Small intestine (tissue), 7 donors: ENCODE data around the gene FGD5. TPM values are rescaled to one million over a fixed set of nuclear protein-coding genes. Genes with fewer than 3 reads are reported as not detected.

ENCODE experiments used
- DNase-seq, 2 donors: peaks; one replicate each; pipeline versions ENCODE4 v3.0.0 to v3.0.0-alpha.2; 2013
- FAIRE-seq: peaks from 2 replicates; lab custom pipeline; 2012; peaks lifted over from hg19 to GRCh38; lab: Jason Lieb, UNC
- H3K27ac ChIP-seq, 3 donors: one replicate each; pipeline ENCODE4 v1.5.1; 2013; ENCODE audit warnings: low read length in 2 of 3, mild to moderate bottlenecking in 2 of 3, control low read depth in 1 of 3, inconsistent platforms in 1 of 3, low read depth in 1 of 3, moderate library complexity in 1 of 3
- H3K27me3 ChIP-seq, 3 donors: one replicate each; pipeline ENCODE4 v1.6.1; 2013; ENCODE audit warnings: low read length in 3 of 3, inconsistent platforms in 1 of 3; ENCODE audit not compliant: control insufficient read depth in 3 of 3, insufficient read depth in 3 of 3
- H3K36me3 ChIP-seq, 3 donors: one replicate each; pipeline ENCODE4 v1.6.1; 2013; ENCODE audit warnings: low read length in 3 of 3, inconsistent platforms in 1 of 3, low read depth in 1 of 3, mild to moderate bottlenecking in 1 of 3, moderate library complexity in 1 of 3; ENCODE audit not compliant: control insufficient read depth in 3 of 3, insufficient read depth in 2 of 3
- H3K4me1 ChIP-seq, 3 donors: one replicate each; pipeline ENCODE4 v1.6.1; 2013; ENCODE audit warnings: low read length in 2 of 3, inconsistent platforms in 1 of 3, low read depth in 1 of 3, mild to moderate bottlenecking in 1 of 3, moderate library complexity in 1 of 3; ENCODE audit not compliant: control insufficient read depth in 3 of 3, insufficient read depth in 2 of 3
- H3K4me3 ChIP-seq, 3 donors: one replicate each; pipeline ENCODE4 v1.5.1; 2013; ENCODE audit warnings: low read length in 3 of 3, control low read depth in 1 of 3, inconsistent platforms in 1 of 3, low read depth in 1 of 3, mild to moderate bottlenecking in 1 of 3, moderate library complexity in 1 of 3
- H3K9me3 ChIP-seq, 2 donors: one replicate each; pipeline ENCODE4 v1.6.1; 2013; ENCODE audit warnings: low read depth in 1 of 2, low read length in 1 of 2; ENCODE audit not compliant: control insufficient read depth in 2 of 2, insufficient read depth in 1 of 2
- whole genome bisulfite sequencing, 3 donors: extraction: QIAGEN DNeasy Blood & Tissue Kit; methylation state at CpG; one replicate each; pipeline ENCODE4 v1.1.7; 2013; 5-methylcytosine and 5-hydroxymethylcytosine counted together
- polyA plus RNA-seq, 4 donors: library from polyadenylated mRNA; stranded (reverse) in 3 of 4; unstranded in 1 of 4; fragments of 200-250 nt in 3 of 4; fragments of 120-200 nt in 1 of 4; gene quantifications; one replicate each; pipeline versions ENCODE4 v1.2.1 to v1.2.3, GENCODE V29; 2013
- donor health status: healthy with polysubstance abuse.
- donor health status: control.
- donor health status: control.
- donor health status: Bipolar disorder and iron deficiency.
- donor health status: healthy.

The FGD5 gene
- polyA plus RNA-seq, 4 donors, result 3.1 to 16.1 (median 5.5) TPM

DNA sequence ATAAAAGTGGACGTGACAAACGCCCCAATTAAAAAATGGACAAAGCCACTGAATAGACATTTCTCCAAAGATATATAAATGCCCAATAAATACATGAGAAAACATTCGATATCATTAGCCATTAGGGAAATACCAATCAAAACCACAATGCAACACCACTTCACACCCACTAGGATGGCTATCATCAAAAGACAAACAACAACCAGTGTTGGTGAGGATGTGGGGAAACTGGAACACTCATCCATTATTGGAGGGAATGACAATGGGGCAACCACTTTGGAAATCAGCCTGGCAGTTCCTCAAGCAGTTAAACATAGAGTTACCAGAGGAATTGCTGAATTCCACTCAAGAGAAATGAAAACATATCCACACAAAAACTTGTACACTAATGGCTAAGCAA lies 32.4 kb upstream of the FGD5 start:
- Histone ChIP-seq H3K27ac (no peak overlapping the region), H3K4me3 (no peak overlapping the region), H3K4me1 (no peaks in the 10 kb centered on the region), H3K27me3 (peaks cover 0 to 5% (median 0%) of the 10 kb centered on the region in 3 donors), H3K9me3 (no peaks in the 10 kb centered on the region), H3K36me3 (no peaks in the 10 kb centered on the region)
- DNase-seq, result no peak
- WGBS, 3 donors, result 91 to 97% (median 96%) methylated on average over 3 of the region's 3 CpGs
- FAIRE-seq, result no peak

DNA sequence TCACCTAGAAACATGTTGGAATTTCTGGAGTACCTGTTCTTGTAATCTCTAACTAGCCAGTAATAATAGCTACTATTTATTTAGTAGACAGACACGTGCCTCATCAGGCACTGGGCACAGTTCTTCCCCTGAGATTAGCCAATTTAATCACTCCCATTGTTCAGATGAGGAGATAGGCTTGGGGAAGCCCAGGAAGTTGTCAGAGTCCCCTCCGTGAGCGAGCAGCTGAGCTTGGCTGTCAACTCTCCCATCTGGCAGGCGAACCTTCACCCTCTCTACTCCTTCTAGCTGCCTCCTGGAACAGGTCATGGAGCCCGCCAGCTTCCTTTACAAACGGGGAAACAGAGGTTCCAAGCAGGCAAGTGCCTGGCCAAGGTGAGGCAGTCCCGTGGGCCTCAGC lies 31.1 kb upstream of the FGD5 start:
- Histone ChIP-seq H3K4me3 (no peak overlapping the region), H3K36me3 (no peaks in the 10 kb centered on the region), H3K9me3 (no peaks in the 10 kb centered on the region), H3K27me3 (peaks cover 0 to 5% (median 0%) of the 10 kb centered on the region in 3 donors), H3K4me1 (no peaks in the 10 kb centered on the region), H3K27ac (no peak overlapping the region)
- DNase-seq (peak in 1 of 2 donors; percentile 18), FAIRE-seq (no peak)
- WGBS, 3 donors, result 12 to 53% (median 28%) methylated on average over 7 of the region's 7 CpGs

DNA sequence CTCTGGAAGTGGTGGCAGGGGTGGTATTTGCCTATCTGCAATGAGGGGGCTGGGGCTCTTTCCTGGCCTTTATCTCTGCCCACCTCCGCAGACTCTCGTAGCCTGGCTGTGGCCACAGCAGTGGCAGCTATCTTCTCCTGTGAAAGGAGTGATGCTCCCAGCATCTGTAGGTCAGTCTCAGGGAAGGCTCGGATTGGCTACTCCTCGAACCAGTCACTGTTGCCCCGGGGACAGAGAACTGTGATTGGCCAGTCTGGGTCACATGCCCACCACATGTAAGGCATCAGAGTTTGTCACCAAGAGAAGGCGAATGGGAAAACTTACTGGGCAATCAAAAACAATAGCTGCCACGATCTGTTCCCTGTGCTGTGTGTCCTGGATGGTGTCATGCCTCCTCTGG lies 30.1 kb upstream of the FGD5 start:
- no peaks in the 10 kb centered on the region for H3K9me3 ChIP-seq
- no peaks in the 10 kb centered on the region for H3K4me1 ChIP-seq
- peaks cover 0 to 5% (median 0%) of the 10 kb centered on the region in 3 donors for H3K27me3 ChIP-seq
- H3K4me3 ChIP-seq, result no peak overlapping the region
- 84 to 93% (median 90%) methylated on average over 7 of the region's 7 CpGs for WGBS, 3 donors
- DNase-seq, result no peak
- H3K27ac ChIP-seq, result no peak overlapping the region
- H3K36me3 ChIP-seq, result no peaks in the 10 kb centered on the region
- FAIRE-seq, result no peak

DNA sequence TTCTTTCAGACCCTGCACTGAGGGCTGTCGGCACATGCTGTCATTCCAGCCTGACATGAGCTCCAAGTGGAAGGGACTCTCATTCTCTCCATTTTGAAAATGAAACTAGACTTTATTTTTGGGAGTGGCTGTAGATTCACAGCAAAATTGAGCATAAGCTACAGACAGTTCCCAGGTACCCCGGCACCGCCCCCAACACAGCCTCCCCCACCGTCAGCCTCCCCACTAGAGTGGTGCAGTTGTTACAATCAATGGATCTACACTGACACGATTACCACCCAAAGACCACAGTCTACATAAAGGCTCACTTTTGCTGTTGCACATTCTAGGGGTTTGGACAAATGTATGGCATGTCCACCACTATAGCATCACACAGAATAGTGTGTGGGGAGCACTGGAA lies 29.5 kb upstream of the FGD5 start:
- no peaks in the 10 kb centered on the region for H3K9me3 ChIP-seq
- H3K36me3 ChIP-seq, result no peaks in the 10 kb centered on the region
- H3K27ac ChIP-seq, result no peak overlapping the region
- FAIRE-seq, result no peak
- no peak overlapping the region for H3K4me3 ChIP-seq
- no peaks in the 10 kb centered on the region for H3K4me1 ChIP-seq
- WGBS, 3 donors, result 51 to 73% (median 67%) methylated on average over 5 of the region's 5 CpGs
- DNase-seq, result no peak
- H3K27me3 ChIP-seq, result peaks cover 0 to 5% (median 0%) of the 10 kb centered on the region in 3 donors

GRCh38 chr3:14789640-14790285 lies 29.0 kb upstream of the FGD5 start:
- Histone ChIP-seq H3K4me1 (no peaks in the 10 kb centered on the region), H3K27ac (no peak overlapping the region), H3K9me3 (no peaks in the 10 kb centered on the region), H3K4me3 (no peak overlapping the region), H3K36me3 (no peaks in the 10 kb centered on the region), H3K27me3 (peaks cover 0 to 5% (median 0%) of the 10 kb centered on the region in 3 donors)
- DNase-seq, result no peak
- FAIRE-seq, result no peak
- WGBS, 3 donors, result 73 to 86% (median 76%) methylated on average over 10 of the region's 10 CpGs

GRCh38 chr3:14791343-14791945 lies 27.3 kb upstream of the FGD5 start:
- DNase-seq (peak; percentile 74 to 77), FAIRE-seq (no peak)
- no peak overlapping the region for H3K27ac ChIP-seq
- WGBS, 3 donors, result 12 to 33% (median 23%) methylated on average over 15 of the region's 15 CpGs
- H3K4me3 ChIP-seq, result no peak overlapping the region
- H3K9me3 ChIP-seq, result no peaks in the 10 kb centered on the region
- peaks cover 0 to 7% (median 0%) of the 10 kb centered on the region in 3 donors for H3K27me3 ChIP-seq
- H3K36me3 ChIP-seq, result no peaks in the 10 kb centered on the region
- no peaks in the 10 kb centered on the region for H3K4me1 ChIP-seq

GRCh38 chr3:14792691-14793121 lies 26.1 kb upstream of the FGD5 start:
- peaks cover 0 to 9% (median 0%) of the 10 kb centered on the region in 3 donors for H3K27me3 ChIP-seq
- H3K36me3 ChIP-seq, result no peaks in the 10 kb centered on the region
- H3K9me3 ChIP-seq, result no peaks in the 10 kb centered on the region
- H3K4me1 ChIP-seq, result no peaks in the 10 kb centered on the region
- FAIRE-seq (no peak), DNase-seq (no peak)
- H3K27ac ChIP-seq, result peak overlapping the region in 1 of 3 donors; percentile 11
- 84 to 91% (median 84%) methylated on average over 9 of the region's 9 CpGs for WGBS, 3 donors
- H3K4me3 ChIP-seq, result no peak overlapping the region

GRCh38 chr3:14793126-14793857 lies 25.5 kb upstream of the FGD5 start:
- Histone ChIP-seq H3K27ac (peak overlapping the region in 1 of 3 donors; percentile 27), H3K4me1 (no peaks in the 10 kb centered on the region), H3K36me3 (no peaks in the 10 kb centered on the region), H3K9me3 (no peaks in the 10 kb centered on the region), H3K27me3 (peaks cover 0 to 8% (median 0%) of the 10 kb centered on the region in 3 donors), H3K4me3 (no peak overlapping the region)
- DNase-seq (no peak), FAIRE-seq (no peak)
- 60 to 82% (median 74%) methylated on average over 15 of the region's 15 CpGs for WGBS, 3 donors
